ENCODE measurements around the gene DEPDC7. TPM values are rescaled to one million over a fixed set of nuclear protein-coding genes. Genes with fewer than 3 reads are reported as not detected.

DEPDC7 gene
- total and polyA plus RNA-seq, 2 of the 4 experiments (the other 2 are of a cell fraction) = 7.4 to 9.7 TPM

GRCh38 chr11:33072465-33072864, 56.8 kb downstream of the DEPDC7 start:
- no peak for ATAC-seq (ENCODE audit: low read depth)
- Histone ChIP-seq H3K36me3 (ENCODE audit: control insufficient read depth, insufficient read depth, low read length) (peaks cover 58% of the 10 kb centered on the region), H3K4me3 (ENCODE audit: insufficient read depth, low read depth, low read length) (no peak overlapping the region), H3K79me1 (ENCODE audit: low read depth in 1 of 2, low read length in 2 of 2) (no peaks in the 10 kb centered on the region; a peak in 1 of 4 replicates), H3K23ac (ENCODE audit: low read depth, low read length) (no peak overlapping the region), H3K9ac (ENCODE audit: low read depth, low read length) (no peak overlapping the region), H3K9me1 (ENCODE audit: insufficient read depth, low read length) (peaks cover 7% of the 10 kb centered on the region; the same call in 1 of the 2 replicates), H3K4me2 (ENCODE audit: low read depth, low read length) (no peak overlapping the region), H3K4ac (ENCODE audit: low read depth, low read length) (no peak overlapping the region), H2AK5ac (ENCODE audit: low read depth, low read length) (no peak overlapping the region), H3K9me3 (ENCODE audit: control insufficient read depth, insufficient read depth, low read length) (no peaks in the 10 kb centered on the region), H3K27ac (ENCODE audit: insufficient read depth, low read length) (no peak overlapping the region), H4K91ac (ENCODE audit: insufficient read depth, low read depth, low read length) (no peak overlapping the region), H2BK15ac (ENCODE audit: low read depth, low read length) (no peak overlapping the region), H3K56ac (ENCODE audit: extremely low read depth, insufficient read depth, low read length) (no peak overlapping the region), H3K14ac (replicated peaks; ENCODE audit: low read depth, low read length) (no peak overlapping the region), H3K27me3 (ENCODE audit: control insufficient read depth, insufficient read depth, low read length) (no peaks in the 10 kb centered on the region), H2BK5ac (ENCODE audit: low read depth, low read length, poor library complexity, severe bottlenecking) (no peak overlapping the region), H2AK9ac (replicated peaks; ENCODE audit: low read depth, low read length, poor library complexity) (no peak overlapping the region), H4K8ac (ENCODE audit: low read depth in 2 of 2, low read length in 2 of 2) (no peak overlapping the region), H2AFZ (replicated peaks; ENCODE audit: low read length, poor library complexity) (no peak overlapping the region), H4K20me1 (ENCODE audit: insufficient read depth, low read length) (no peaks in the 10 kb centered on the region), H2BK120ac (ENCODE audit: low read depth, low read length) (no peak overlapping the region), H4K5ac (ENCODE audit: low read depth, low read length) (no peak overlapping the region), H3K18ac (ENCODE audit: low read depth, low read length) (no peak overlapping the region), H3K4me1 (ENCODE audit: control insufficient read depth, insufficient read depth, low read length) (no peaks in the 10 kb centered on the region), H2BK20ac (ENCODE audit: low read depth, low read length) (no peak overlapping the region)
- intact Hi-C loops (cut with micrococcal nuclease) (no loop called here), in situ Hi-C loops (cut with MboI; ENCODE audit: low sequenced_read_pairs) (loop anchor here (25.0 kb wide), 2 partner anchors 235 to 485 kb away; partner anchors contain the start of genes EIF3M and PRRG4), dilution Hi-C loops (cut with HindIII; ENCODE audit: low sequenced_read_pairs, unreplicated experiment) (no loop called here)
- 82% methylated on average over 2 of the region's 8 CpGs; no CpG with 5 or more reads in 1 of the 2 experiments for WGBS, 2 experiments (ENCODE audit: extremely low coverage in 2 of 2, insufficient read length in 1 of 2)
- TF ChIP-seq, protein P1, sequence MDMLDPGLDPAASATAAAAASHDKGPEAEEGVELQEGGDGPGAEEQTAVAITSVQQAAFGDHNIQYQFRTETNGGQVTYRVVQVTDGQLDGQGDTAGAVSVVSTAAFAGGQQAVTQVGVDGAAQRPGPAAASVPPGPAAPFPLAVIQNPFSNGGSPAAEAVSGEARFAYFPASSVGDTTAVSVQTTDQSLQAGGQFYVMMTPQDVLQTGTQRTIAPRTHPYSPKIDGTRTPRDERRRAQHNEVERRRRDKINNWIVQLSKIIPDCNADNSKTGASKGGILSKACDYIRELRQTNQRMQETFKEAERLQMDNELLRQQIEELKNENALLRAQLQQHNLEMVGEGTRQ (IDR thresholded peaks at IDR 0.05; ENCODE audit: low read depth, low read length) = no peak
- TF ChIP-seq POLR2A (IDR thresholded peaks at IDR 0.05; ENCODE audit: low read depth, low read length) = no peak
- no peak for TF ChIP-seq CTCF (conservative IDR thresholded peaks at IDR 0.05; ENCODE audit: low read depth, low read length)
- no peak for TF ChIP-seq RAD21 (IDR thresholded peaks at IDR 0.05; ENCODE audit: low read length)
- TF ChIP-seq MAZ (IDR thresholded peaks at IDR 0.05; ENCODE audit: borderline replicate concordance, low read depth, low read length) = no peak
- no peak for TF ChIP-seq MXI1 (IDR thresholded peaks at IDR 0.05; ENCODE audit: borderline replicate concordance, low read depth, low read length)
- no peak for TF ChIP-seq RCOR1 (IDR thresholded peaks at IDR 0.05; ENCODE audit: insufficient replicate concordance, low read length)
- no peak for TF ChIP-seq CEBPB (IDR thresholded peaks at IDR 0.05; ENCODE audit: low read depth, low read length)
- TF ChIP-seq CHD1 (IDR thresholded peaks at IDR 0.05; ENCODE audit: low read depth, low read length) = no peak
- TF ChIP-seq FOS (IDR thresholded peaks at IDR 0.05; ENCODE audit: low read depth, low read length) = no peak
- no peak for TF ChIP-seq NFE2L2 (IDR thresholded peaks at IDR 0.05; ENCODE audit: low read depth, low read length)
- BruUV-seq (replicated peaks) = no TSS peak
- DNase-seq = no peak
- ChIA-PET POLR2A (ENCODE audit: unreplicated experiment) (no interaction called here), CTCF (no interaction called here)

Measured in IMR-90 (cell line).